Vagina (tissue), 2 donors: ENCODE results near the gene SHC4. TPM values are rescaled to one million over a fixed set of nuclear protein-coding genes. Genes with fewer than 3 reads are reported as not detected.

Experiments used
- DNase-seq, 2 donors: peaks; one replicate each; pipeline ENCODE4 v3.0.0-alpha.2; 2017; ENCODE audit errors: extremely low spot score in 2 of 2
- H3K27ac ChIP-seq: fragments of 200-600 bp; sonication (generic); one replicate; pipeline ENCODE4 v1.5.1; 2019
- H3K27me3 ChIP-seq: fragments of 200-600 bp; sonication (generic); one replicate; pipeline ENCODE4 v1.5.1; 2019
- H3K36me3 ChIP-seq, 2 donors: fragments of 200-600 bp; sonication (generic); one replicate each; pipeline ENCODE4 v1.5.1; 2017 to 2019
- H3K4me1 ChIP-seq: fragments of 200-600 bp; sonication (generic); one replicate; pipeline ENCODE4 v1.5.1; 2019
- H3K4me3 ChIP-seq, 2 donors: fragments of 200-600 bp; sonication (generic); 1 replicate in 1 of 2; 2 replicates in 1 of 2; pipeline ENCODE4 v1.5.1; 2016 to 2019
- H3K9me3 ChIP-seq: fragments of 200-600 bp; sonication (generic); one replicate; pipeline ENCODE4 v1.5.1; 2019
- CTCF ChIP-seq, 3 experiments: fragments of 450-650 bp in 2 of 3; fragments of 200-600 bp in 1 of 3; sonication (generic) in 1 of 3; IDR thresholded peaks; one replicate each; pipeline ENCODE4 v1.5.1; 2017 to 2019; ENCODE audit warnings: antibody characterized with exemption in 3 of 3, mild to moderate bottlenecking in 2 of 3, moderate library complexity in 2 of 3
- POLR2A ChIP-seq, 2 donors: fragments of 450-650 bp; IDR thresholded peaks; one replicate each; pipeline ENCODE4 v1.6.1; 2017; ENCODE audit warnings: antibody characterized with exemption in 2 of 2, mild to moderate bottlenecking in 2 of 2, moderate library complexity in 2 of 2
- POLR2AphosphoS5 ChIP-seq, 2 donors: sonication (generic); formaldehyde crosslinking; IDR thresholded peaks; one replicate each; pipeline ENCODE4 v1.9.0; 2017; ENCODE audit warnings: antibody characterized with exemption in 2 of 2, mild to moderate bottlenecking in 2 of 2, low read depth in 1 of 2; ENCODE audit not compliant: insufficient read depth in 1 of 2
- intact Hi-C: fragments of 100-400 bp; cut with DNase I; formaldehyde crosslinking; loops from one replicate; pipeline ENCODE4 v1.15.1; 2023
- total RNA-seq: library from RNA; depleted of rRNA; stranded (reverse); fragments of >200 nt; gene quantifications from one replicate; pipeline ENCODE4 v1.2.3, GENCODE V29; 2016

SHC4 gene
- total RNA-seq, 1 donor from 2014 or later: 0.25 TPM

DNA sequence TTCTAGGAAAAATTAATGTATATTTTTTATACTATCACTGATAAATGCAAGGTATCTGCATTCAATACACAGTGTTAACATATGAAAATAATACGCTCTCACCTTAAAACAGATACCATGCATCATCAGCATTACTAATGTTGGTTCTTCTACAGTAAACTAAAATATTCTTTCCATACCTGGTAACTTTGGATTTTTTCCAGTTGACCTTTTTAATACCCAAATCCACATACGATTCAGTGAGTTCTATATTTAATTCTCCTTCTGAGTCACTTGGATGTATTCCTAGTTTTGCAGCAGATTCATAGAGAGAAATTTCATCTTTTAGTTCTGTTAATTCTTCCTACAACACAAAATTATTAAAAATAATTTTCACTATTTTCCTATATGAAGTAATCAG lies 182.7 kb downstream of the SHC4 start:
- Histone ChIP-seq H3K27ac (no peak overlapping the region), H3K9me3 (no peaks in the 10 kb centered on the region), H3K27me3 (no peaks in the 10 kb centered on the region), H3K4me3 (no peak overlapping the region), H3K4me1 (no peaks in the 10 kb centered on the region), H3K36me3 (no peaks in the 10 kb centered on the region)
- TF ChIP-seq POLR2A (IDR thresholded peaks at IDR 0.05): no peak
- TF ChIP-seq CTCF (IDR thresholded peaks at IDR 0.05): no peak
- no peak for TF ChIP-seq POLR2AphosphoS5 (IDR thresholded peaks at IDR 0.05; ENCODE audit: insufficient read depth in 1 of 2, low read depth in 1 of 2)
- DNase-seq: no peak
- intact Hi-C loops: no loop called here

GRCh38 chr15:48778331-48778730 lies 185.4 kb downstream of the SHC4 start:
- Histone ChIP-seq H3K4me3 (no peak overlapping the region), H3K27ac (no peak overlapping the region), H3K36me3 (no peaks in the 10 kb centered on the region), H3K27me3 (no peaks in the 10 kb centered on the region), H3K4me1 (no peaks in the 10 kb centered on the region), H3K9me3 (no peaks in the 10 kb centered on the region)
- no peak for TF ChIP-seq CTCF (IDR thresholded peaks at IDR 0.05)
- TF ChIP-seq POLR2A (IDR thresholded peaks at IDR 0.05): no peak
- no peak for TF ChIP-seq POLR2AphosphoS5 (IDR thresholded peaks at IDR 0.05; ENCODE audit: insufficient read depth in 1 of 2, low read depth in 1 of 2)
- intact Hi-C loops: no loop called here
- no peak for DNase-seq

- no peak overlapping the region for H3K4me3 ChIP-seq
- H3K36me3 ChIP-seq: no peaks in the 10 kb centered on the region
- no peaks in the 10 kb centered on the region for H3K4me1 ChIP-seq
- TF ChIP-seq CTCF (IDR thresholded peaks at IDR 0.05) (no peak), POLR2A (IDR thresholded peaks at IDR 0.05) (no peak)
- DNase-seq: no peak
- no peaks in the 10 kb centered on the region for H3K9me3 ChIP-seq
- H3K27me3 ChIP-seq: no peaks in the 10 kb centered on the region
- no peak overlapping the region for H3K27ac ChIP-seq
- intact Hi-C loops: no loop called here
These were observed 185.9 kb downstream of the SHC4 start for GRCh38 chr15:48777645-48778330.

DNA sequence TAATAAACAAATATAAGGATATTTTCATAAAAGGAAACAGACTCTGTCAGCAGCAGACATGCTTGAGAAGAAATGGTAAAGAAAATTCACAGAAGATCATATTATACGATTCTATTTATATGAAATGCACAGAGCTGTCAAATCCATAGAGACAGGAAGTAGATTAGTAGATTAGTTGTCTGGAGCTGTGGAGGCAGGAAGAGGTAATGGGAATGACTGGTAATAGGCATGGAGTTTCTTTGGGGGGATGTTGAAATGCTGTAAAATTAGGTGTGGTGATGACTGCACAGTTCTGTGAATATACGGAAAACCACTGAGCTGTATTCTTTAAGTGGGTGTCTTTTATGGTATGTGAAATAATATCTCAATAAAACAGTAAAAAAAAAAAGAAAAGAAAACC lies 188.2 kb downstream of the SHC4 start:
- Histone ChIP-seq H3K9me3 (no peaks in the 10 kb centered on the region), H3K36me3 (no peaks in the 10 kb centered on the region), H3K4me3 (no peak overlapping the region), H3K27ac (no peak overlapping the region), H3K27me3 (no peaks in the 10 kb centered on the region), H3K4me1 (no peaks in the 10 kb centered on the region)
- TF ChIP-seq POLR2AphosphoS5 (IDR thresholded peaks at IDR 0.05; ENCODE audit: insufficient read depth in 1 of 2, low read depth in 1 of 2): no peak
- TF ChIP-seq POLR2A (IDR thresholded peaks at IDR 0.05): no peak
- no peak for TF ChIP-seq CTCF (IDR thresholded peaks at IDR 0.05)
- intact Hi-C loops: no loop called here
- DNase-seq: no peak

- intact Hi-C loops: no loop called here
- DNase-seq: no peak
- H3K27me3 ChIP-seq: no peaks in the 10 kb centered on the region
These were observed 189.2 kb downstream of the SHC4 start for GRCh38 chr15:48774484-48774883.

More at GRCh38 chr15:48774484-48774883, 189.2 kb downstream of the SHC4 start:
- H3K4me1 ChIP-seq: no peaks in the 10 kb centered on the region
- TF ChIP-seq POLR2A (IDR thresholded peaks at IDR 0.05) (no peak), CTCF (IDR thresholded peaks at IDR 0.05) (no peak), POLR2AphosphoS5 (IDR thresholded peaks at IDR 0.05; ENCODE audit: insufficient read depth in 1 of 2, low read depth in 1 of 2) (no peak)
- no peak overlapping the region for H3K27ac ChIP-seq
- H3K9me3 ChIP-seq: no peaks in the 10 kb centered on the region
- no peaks in the 10 kb centered on the region for H3K36me3 ChIP-seq
- no peak overlapping the region for H3K4me3 ChIP-seq
